Hepatocyte (in vitro differentiated cells): ENCODE results near the gene DLL1.
A peak's percentile ranks its signal among the peaks of the same experiment; 100 is the strongest.

Experiments used
- CTCF ChIP-seq: fragments of 200-600 bp; sonication (generic); IDR thresholded peaks from 2 replicates; pipeline ENCODE4 v1.5.1; 2016; ENCODE audit warnings: antibody characterized with exemption, mild to moderate bottlenecking; ENCODE audit not compliant: poor library complexity
- EZH2phosphoT487 ChIP-seq: fragments of 200-600 bp; sonication (generic); IDR thresholded peaks from one replicate; pipeline ENCODE4 v1.6.1; 2018; ENCODE audit warnings: antibody characterized with exemption, mild to moderate bottlenecking, low read depth, moderate library complexity; ENCODE audit not compliant: unreplicated experiment, severe bottlenecking

- TF ChIP-seq CTCF (peak; percentile 16), EZH2phosphoT487 (no peak)
Measured at GRCh38 chr6:170292407-170293158, 1.7 kb upstream of the DLL1 start.
